BLaER1 (cell line): ENCODE data around the gene ADSS1.
A peak's percentile ranks its signal among the peaks of the same experiment; 100 is the strongest.

Experiments
- H3K27ac ChIP-seq: shearing (Covaris generic); formaldehyde crosslinking; 2 replicates; pipeline ENCODE4 v1.8.1; 2022
- H3K27me3 ChIP-seq: shearing (Covaris generic); formaldehyde crosslinking; 2 replicates; pipeline ENCODE4 v1.8.1; 2022
- H3K36me3 ChIP-seq: shearing (Covaris generic); formaldehyde crosslinking; 2 replicates; pipeline ENCODE4 v1.8.1; 2022
- H3K4me1 ChIP-seq: shearing (Covaris generic); formaldehyde crosslinking; 2 replicates; pipeline ENCODE4 v1.8.1; 2022
- H3K4me2 ChIP-seq: shearing (Covaris generic); formaldehyde crosslinking; 2 replicates; pipeline ENCODE4 v1.8.1; 2022
- H3K4me3 ChIP-seq: shearing (Covaris generic); formaldehyde crosslinking; 2 replicates; pipeline ENCODE4 v1.8.1; 2022
- H3K9ac ChIP-seq: shearing (Covaris generic); formaldehyde crosslinking; 2 replicates; pipeline ENCODE4 v1.8.1; 2022
- H3K9me3 ChIP-seq: shearing (Covaris generic); formaldehyde crosslinking; 2 replicates; pipeline ENCODE4 v1.8.1; 2022
- H4K20me1 ChIP-seq: shearing (Covaris generic); formaldehyde crosslinking; 2 replicates; pipeline ENCODE4 v1.8.1; 2022
- Cebpa-rat ChIP-seq: shearing (Covaris generic); IDR thresholded peaks from 2 replicates; pipeline ENCODE4 v1.8.1; 2022

Gene ADSS1

DNA sequence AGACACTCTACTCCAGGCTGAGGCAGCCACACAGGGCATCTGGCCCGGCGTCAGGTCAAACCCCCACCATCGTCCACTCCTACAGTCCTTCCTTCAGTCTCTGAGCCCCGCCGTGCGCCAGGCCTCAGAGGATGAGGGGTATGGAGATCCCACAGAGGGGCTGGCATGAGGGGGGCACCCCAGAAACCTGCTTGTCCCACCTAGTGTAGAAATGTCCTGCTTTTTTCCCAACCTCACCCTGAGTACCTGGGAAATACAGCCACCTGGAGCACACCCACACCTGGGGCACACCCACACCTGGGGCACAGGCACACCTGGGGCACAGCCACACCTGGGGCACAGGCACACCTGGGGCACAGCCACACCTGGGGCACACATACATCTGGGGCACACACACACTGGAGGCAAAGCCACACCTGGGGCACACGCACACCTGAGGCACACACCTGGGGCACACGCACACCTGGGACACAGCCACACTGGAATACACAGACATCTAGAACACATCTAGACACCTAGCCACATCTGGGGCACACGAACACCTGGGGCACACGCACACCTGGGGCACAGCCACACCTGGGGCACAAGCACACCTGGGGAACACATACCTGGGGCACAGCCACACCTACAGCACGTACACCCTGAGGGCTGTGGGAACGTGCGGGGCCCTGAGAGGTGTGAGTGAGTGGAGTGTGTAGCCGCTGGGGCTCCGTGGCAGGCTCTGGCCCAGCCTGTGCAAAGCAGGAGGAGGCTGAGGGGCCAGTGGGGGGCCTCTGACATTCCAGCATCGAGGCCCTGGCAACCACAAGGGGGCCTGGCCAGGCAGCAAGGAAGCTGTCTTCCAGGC, 53.2 kb downstream of the ADSS1 start:
- H3K4me2 ChIP-seq: no peak overlapping the region
- no peaks in the 10 kb centered on the region for H3K27me3 ChIP-seq
- TF ChIP-seq Cebpa-rat: no peak
- H3K9ac ChIP-seq: no peak overlapping the region
- peaks cover 86% of the 10 kb centered on the region for H4K20me1 ChIP-seq
- H3K4me3 ChIP-seq: no peak overlapping the region
- H3K4me1 ChIP-seq: peaks cover 5% of the 10 kb centered on the region; the same call in 1 of the 2 replicates
- peaks cover 6% of the 10 kb centered on the region for H3K9me3 ChIP-seq
- H3K27ac ChIP-seq: no peak overlapping the region
- H3K36me3 ChIP-seq: peaks cover 96% of the 10 kb centered on the region

DNA sequence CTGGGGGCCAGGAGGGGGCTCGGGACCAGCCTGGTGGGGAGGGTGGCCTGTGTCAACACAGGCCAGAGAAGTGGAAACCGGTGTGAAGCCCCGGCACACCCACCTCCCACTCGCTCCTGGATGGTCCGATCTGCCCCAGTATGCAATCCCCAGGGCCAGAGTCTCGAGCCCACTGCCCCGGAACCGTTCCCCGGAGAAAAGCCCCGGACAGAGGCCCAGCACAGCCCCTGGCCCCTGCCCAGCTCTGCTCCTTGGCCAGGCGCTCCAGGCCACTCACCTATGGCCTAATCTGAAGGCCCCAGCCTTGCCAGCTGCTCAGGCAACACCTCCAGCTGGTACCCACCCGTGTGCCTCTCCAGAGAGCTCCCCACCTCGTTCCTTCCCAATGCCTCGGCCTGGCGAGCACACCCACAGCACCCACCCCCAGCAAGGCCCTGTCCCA, 53.8 kb downstream of the ADSS1 start:
- no peak overlapping the region for H3K4me2 ChIP-seq
- peaks cover 96% of the 10 kb centered on the region for H3K36me3 ChIP-seq
- no peaks in the 10 kb centered on the region for H3K9me3 ChIP-seq
- no peaks in the 10 kb centered on the region for H3K27me3 ChIP-seq
- H3K9ac ChIP-seq: no peak overlapping the region
- peaks cover 88% of the 10 kb centered on the region for H4K20me1 ChIP-seq
- TF ChIP-seq Cebpa-rat: no peak
- no peak overlapping the region for H3K4me3 ChIP-seq
- H3K4me1 ChIP-seq: peaks cover 12% of the 10 kb centered on the region
- H3K27ac ChIP-seq: no peak overlapping the region

DNA sequence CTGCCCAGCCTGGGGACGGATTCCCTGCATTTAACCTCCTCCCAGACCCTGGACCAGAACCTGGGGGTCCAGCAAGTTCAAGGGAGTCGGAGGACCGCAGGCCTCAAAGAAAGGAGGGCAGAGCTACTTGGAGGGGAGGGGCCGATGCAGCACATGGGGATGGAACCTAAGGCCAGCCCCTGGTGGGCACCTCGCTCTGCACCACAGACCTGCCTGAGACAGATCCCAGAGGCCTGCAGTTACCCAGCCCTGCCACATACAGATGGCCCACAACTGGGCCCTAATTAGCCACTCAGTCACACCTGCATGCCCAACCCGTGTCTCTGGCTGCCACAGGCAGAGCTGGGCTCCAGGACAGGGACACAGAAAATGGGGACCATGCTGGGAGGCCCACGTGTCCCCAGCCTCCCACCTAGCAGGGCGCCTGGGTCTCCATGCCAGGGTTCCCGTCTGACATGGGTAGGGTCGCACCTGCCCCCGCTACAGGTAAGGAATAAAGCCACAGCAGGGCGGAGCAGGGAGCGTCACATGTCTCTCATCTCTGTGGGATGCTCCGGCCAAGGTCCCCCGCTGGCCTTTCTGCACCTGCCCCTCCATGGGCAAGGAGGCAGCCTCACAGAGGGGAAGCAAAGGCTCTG, 54.8 kb downstream of the ADSS1 start:
- peaks cover 86% of the 10 kb centered on the region for H4K20me1 ChIP-seq
- TF ChIP-seq Cebpa-rat: no peak
- no peaks in the 10 kb centered on the region for H3K9me3 ChIP-seq
- no peaks in the 10 kb centered on the region for H3K27me3 ChIP-seq
- H3K9ac ChIP-seq: no peak overlapping the region
- H3K4me3 ChIP-seq: no peak overlapping the region
- H3K36me3 ChIP-seq: peaks cover 92% of the 10 kb centered on the region
- H3K27ac ChIP-seq: no peak overlapping the region
- H3K4me1 ChIP-seq: peaks cover 21% of the 10 kb centered on the region
- H3K4me2 ChIP-seq: no peak overlapping the region

DNA sequence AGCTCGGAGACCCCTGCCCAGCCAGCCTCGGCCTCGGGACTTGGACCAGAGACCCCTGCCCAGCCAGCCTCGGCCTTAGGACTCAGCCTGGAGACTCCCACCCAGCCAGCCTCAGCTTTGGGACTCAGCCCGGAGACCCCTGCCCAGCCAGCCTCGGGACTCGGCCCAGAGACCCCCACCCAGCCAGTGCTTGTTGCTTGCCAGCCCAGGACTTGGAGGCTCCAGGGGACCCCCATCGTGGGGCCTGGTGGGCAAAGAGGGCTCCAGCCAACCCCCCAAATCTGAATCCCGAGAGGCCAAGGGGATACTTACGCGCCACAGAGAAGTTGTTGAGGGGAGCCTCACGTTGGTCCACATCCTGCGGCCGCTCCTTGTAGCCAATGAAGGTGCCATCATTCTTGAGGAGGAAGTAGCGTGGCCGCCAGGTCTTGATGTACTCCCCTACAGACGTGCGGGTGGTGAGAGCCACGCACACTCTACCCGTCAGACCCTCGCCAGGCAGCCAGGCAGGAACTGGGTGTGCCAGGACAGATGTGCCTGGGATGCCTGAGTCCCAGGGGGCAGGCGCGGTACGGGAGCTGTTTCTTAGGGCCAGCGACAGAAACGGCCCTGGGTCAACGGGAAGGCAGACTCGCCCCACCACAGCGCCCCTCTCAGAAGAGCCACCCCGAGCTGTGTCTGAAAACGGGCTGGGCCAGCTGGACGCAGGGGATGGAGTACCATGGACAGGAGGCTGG, 55.9 kb downstream of the ADSS1 start:
- H3K27me3 ChIP-seq: no peaks in the 10 kb centered on the region
- no peak for TF ChIP-seq Cebpa-rat
- H3K4me2 ChIP-seq: no peak overlapping the region
- peaks cover 93% of the 10 kb centered on the region for H4K20me1 ChIP-seq
- peaks cover 32% of the 10 kb centered on the region for H3K4me1 ChIP-seq
- 0 out of 2 replicates have a peak overlapping the region, but pooled peaks have one; percentile 18 for H3K27ac ChIP-seq
- no peak overlapping the region for H3K9ac ChIP-seq
- no peak overlapping the region for H3K4me3 ChIP-seq
- H3K9me3 ChIP-seq: no peaks in the 10 kb centered on the region
- peaks cover 92% of the 10 kb centered on the region for H3K36me3 ChIP-seq

DNA sequence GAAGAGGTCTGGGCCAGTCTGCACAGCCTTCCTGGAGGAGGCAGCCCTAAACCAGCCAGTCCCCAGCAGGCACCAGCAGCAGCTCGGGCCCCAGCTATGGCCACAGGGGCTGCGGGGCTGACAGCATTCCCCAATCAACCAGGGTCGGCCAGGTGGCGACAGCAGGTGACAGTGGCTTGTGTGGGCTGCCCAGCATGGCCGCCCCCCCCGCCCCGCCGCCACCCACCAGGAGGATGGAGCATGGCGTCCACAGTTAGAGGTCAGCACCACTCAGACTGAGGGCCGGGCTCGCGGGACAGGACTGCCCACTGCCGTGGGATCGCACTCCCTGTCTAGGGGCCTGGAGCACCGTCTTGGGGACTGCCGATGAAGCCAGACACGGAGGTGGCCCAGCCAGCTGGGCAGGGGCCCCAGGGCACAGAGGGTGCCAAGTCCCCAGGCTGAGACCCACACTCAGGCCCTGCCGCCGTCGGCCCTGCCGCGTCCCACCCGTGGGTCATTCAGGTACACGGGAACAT, 56.5 kb downstream of the ADSS1 start:
- 0 out of 2 replicates have a peak overlapping the region, but pooled peaks have one; percentile 13 for H3K27ac ChIP-seq

DNA sequence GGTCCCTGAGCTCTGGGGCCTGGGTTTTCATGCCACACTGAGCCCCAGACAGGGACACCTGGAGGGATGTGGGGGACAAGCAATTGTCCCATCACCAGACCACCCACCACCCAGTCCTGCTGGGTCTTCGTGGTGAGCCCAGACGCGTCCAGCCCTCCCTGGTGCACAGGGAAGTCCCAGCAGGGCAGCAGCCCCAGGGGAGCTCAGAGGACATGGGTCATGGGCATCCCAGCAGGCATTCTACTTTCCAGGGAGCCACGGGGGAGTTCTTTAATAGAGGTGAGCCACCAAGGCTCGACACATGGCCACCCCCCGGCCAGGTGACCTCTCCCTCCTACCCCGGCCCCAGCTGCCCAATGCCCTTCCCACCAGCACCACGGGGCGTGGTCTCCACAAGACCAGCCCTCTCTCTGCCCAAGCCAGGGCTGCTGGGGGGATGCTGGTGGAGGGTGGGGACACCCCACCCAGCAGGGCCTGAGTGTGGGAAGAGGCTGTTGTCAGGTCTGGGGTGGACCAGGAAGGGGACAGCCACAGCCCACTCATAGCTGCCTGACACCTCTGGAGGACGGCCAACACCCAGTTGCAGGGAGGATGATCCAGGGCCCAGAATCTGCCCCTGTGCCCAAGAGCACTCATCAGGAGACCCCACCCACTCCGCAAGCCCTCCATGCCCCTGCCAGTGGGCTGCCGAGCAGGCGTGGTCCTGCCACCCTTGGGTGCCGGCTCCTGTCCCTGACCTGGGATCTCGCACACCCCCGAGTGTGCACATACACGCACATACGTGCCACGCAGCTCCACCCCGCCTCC, 57.4 kb downstream of the ADSS1 start:
- TF ChIP-seq Cebpa-rat: no peak
- no peak overlapping the region for H3K4me2 ChIP-seq
- peaks cover 47% of the 10 kb centered on the region for H3K4me1 ChIP-seq
- H3K4me3 ChIP-seq: no peak overlapping the region
- H3K36me3 ChIP-seq: peaks cover 88% of the 10 kb centered on the region
- peaks cover 97% of the 10 kb centered on the region for H4K20me1 ChIP-seq
- H3K9ac ChIP-seq: no peak overlapping the region
- 0 out of 2 replicates have a peak overlapping the region, but pooled peaks have one; percentile 22 for H3K27ac ChIP-seq
- H3K27me3 ChIP-seq: no peaks in the 10 kb centered on the region
- H3K9me3 ChIP-seq: no peaks in the 10 kb centered on the region

More for the DNA sequence above, 56.5 kb downstream of the ADSS1 start:
- Histone ChIP-seq H3K36me3 (peaks cover 92% of the 10 kb centered on the region), H3K4me1 (peaks cover 37% of the 10 kb centered on the region), H3K27me3 (no peaks in the 10 kb centered on the region), H3K4me2 (no peak overlapping the region), H3K4me3 (no peak overlapping the region), H3K9ac (no peak overlapping the region), H3K9me3 (no peaks in the 10 kb centered on the region), H4K20me1 (peaks cover 94% of the 10 kb centered on the region)
- no peak for TF ChIP-seq Cebpa-rat

DNA sequence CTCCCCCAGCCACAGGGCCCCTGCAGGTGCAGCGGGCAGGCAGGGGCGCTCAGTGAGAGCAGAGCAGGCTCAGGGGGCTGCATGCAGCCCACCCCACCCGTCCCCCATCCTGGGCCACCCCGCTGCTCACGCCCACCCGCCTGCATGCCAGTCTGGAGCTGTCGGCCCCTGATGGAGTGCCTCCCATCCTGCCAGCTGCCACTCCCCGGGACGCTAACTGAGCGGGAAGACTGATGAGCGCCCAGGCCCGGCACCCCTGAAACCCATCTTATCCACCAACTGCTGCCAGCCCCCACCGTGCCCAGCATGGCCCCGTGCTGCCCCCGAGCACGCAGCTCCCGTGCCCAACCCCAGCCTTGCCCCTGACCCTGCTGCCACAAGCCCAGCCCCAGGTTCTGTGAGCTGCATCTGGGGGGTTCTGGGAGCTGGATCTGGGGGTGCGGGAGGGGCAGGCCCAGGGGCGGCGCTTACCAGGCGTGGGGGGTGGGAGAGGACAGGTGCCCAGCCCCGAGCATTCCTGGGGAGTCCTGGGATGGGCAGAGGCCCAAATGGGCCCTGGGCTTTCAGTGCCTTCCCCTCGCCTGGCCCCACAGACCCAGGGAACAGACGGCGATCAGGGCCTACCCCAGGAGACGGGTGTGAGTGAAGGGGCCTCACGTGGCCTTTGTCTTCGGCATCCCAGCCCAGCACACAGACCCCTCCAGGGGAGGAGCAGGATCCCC, 58.2 kb downstream of the ADSS1 start:
- H3K27ac ChIP-seq: peak overlapping the region; percentile 65
- H3K27me3 ChIP-seq: no peaks in the 10 kb centered on the region
- no peak overlapping the region for H3K4me3 ChIP-seq
- peaks cover 88% of the 10 kb centered on the region for H3K36me3 ChIP-seq
- no peak for TF ChIP-seq Cebpa-rat
- peaks cover 54% of the 10 kb centered on the region for H3K4me1 ChIP-seq
- peak overlapping the region; percentile 43 for H3K4me2 ChIP-seq
- H3K9me3 ChIP-seq: no peaks in the 10 kb centered on the region
- H4K20me1 ChIP-seq: peaks cover 97% of the 10 kb centered on the region
- H3K9ac ChIP-seq: peak overlapping the region; percentile 36; the same call in 1 of the 2 replicates

DNA sequence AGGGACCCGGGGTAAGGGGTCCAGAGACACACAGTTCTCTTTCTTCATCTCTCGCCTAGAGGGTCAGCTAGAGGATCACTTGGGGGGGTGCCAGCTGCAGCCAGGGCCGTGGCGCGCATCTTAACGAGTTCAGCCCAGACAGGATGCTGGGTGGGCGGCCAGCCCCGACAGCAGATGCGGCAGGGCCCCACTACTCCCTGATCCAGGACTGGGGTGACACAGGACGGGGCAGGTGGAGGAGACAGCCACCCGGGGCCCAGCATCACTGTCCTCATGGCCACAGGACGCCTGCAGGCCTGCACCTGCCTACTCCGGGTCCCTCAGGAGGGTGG, 58.7 kb downstream of the ADSS1 start:
- Histone ChIP-seq H4K20me1 (peaks cover 97% of the 10 kb centered on the region), H3K27ac (peak overlapping the region; percentile 65), H3K36me3 (peaks cover 88% of the 10 kb centered on the region)

More for the DNA sequence above, 58.7 kb downstream of the ADSS1 start:
- Histone ChIP-seq H3K9me3 (no peaks in the 10 kb centered on the region), H3K9ac (peak overlapping the region; percentile 36; the same call in 1 of the 2 replicates), H3K4me2 (peak overlapping the region; percentile 43), H3K27me3 (no peaks in the 10 kb centered on the region), H3K4me3 (no peak overlapping the region), H3K4me1 (peaks cover 60% of the 10 kb centered on the region)
- TF ChIP-seq Cebpa-rat: no peak
